ENCODE data around the gene HMGN5. TPM values are rescaled to one million over a fixed set of nuclear protein-coding genes. Genes with fewer than 3 reads are reported as not detected.

The HMGN5 gene
- total and polyA plus RNA-seq, 2 of the 4 experiments (the other 2 are of a cell fraction) = 0.72 to 3.4 TPM

- H3K14ac ChIP-seq (replicated peaks; ENCODE audit: low read depth, low read length) = no peak overlapping the region
- H2BK120ac ChIP-seq (ENCODE audit: low read depth, low read length) = no peak overlapping the region
- H3K56ac ChIP-seq (ENCODE audit: extremely low read depth, insufficient read depth, low read length) = no peak overlapping the region
- CTCF ChIA-PET = no interaction called here
- H3K4me3 ChIP-seq (ENCODE audit: insufficient read depth, low read depth, low read length) = no peak overlapping the region
- H3K23ac ChIP-seq (ENCODE audit: low read depth, low read length) = no peak overlapping the region
- TF ChIP-seq NFE2L2 (IDR thresholded peaks at IDR 0.05; ENCODE audit: low read depth, low read length) (no peak), RFX5 (IDR thresholded peaks at IDR 0.05; ENCODE audit: low read depth, low read length) (no peak), MXI1 (IDR thresholded peaks at IDR 0.05; ENCODE audit: borderline replicate concordance, low read depth, low read length) (no peak), POLR2A (IDR thresholded peaks at IDR 0.05; ENCODE audit: low read depth, low read length) (no peak), RCOR1 (IDR thresholded peaks at IDR 0.05; ENCODE audit: insufficient replicate concordance, low read length) (no peak), RAD21 (IDR thresholded peaks at IDR 0.05; ENCODE audit: low read length) (no peak), MAZ (IDR thresholded peaks at IDR 0.05; ENCODE audit: borderline replicate concordance, low read depth, low read length) (no peak), CHD1 (IDR thresholded peaks at IDR 0.05; ENCODE audit: low read depth, low read length) (no peak), ELK1 (IDR thresholded peaks at IDR 0.05; ENCODE audit: borderline replicate concordance, low read depth, low read length) (no peak), CEBPB (IDR thresholded peaks at IDR 0.05; ENCODE audit: low read depth, low read length) (no peak), USF2 (IDR thresholded peaks at IDR 0.05; ENCODE audit: low read depth, low read length) (no peak), SMC3 (IDR thresholded peaks at IDR 0.05; ENCODE audit: low read depth, low read length) (no peak), FOS (IDR thresholded peaks at IDR 0.05; ENCODE audit: low read depth, low read length) (no peak), MAFK (IDR thresholded peaks at IDR 0.05; ENCODE audit: low read depth, low read length) (no peak), BHLHE40 (IDR thresholded peaks at IDR 0.05; ENCODE audit: low read depth, low read length) (no peak)
- no peak overlapping the region for H3K4me2 ChIP-seq (ENCODE audit: low read depth, low read length)
- no peak overlapping the region for H3K18ac ChIP-seq (ENCODE audit: low read depth, low read length)
- peaks cover 0 to 7% of the 10 kb centered on the region in 2 experiments; a peak in 1 of 4 replicates for H3K79me1 ChIP-seq (ENCODE audit: low read depth in 1 of 2, low read length in 2 of 2)
- intact Hi-C loops (cut with micrococcal nuclease) (no loop called here), in situ Hi-C loops (cut with MboI; ENCODE audit: low sequenced_read_pairs) (no loop called here), dilution Hi-C loops (cut with HindIII; ENCODE audit: low sequenced_read_pairs, unreplicated experiment) (no loop called here)
- BruUV-seq (replicated peaks) = no TSS peak
- POLR2A ChIA-PET (ENCODE audit: unreplicated experiment) = no interaction called here
- no peak overlapping the region for H2AK5ac ChIP-seq (ENCODE audit: low read depth, low read length)
- H2BK15ac ChIP-seq (ENCODE audit: low read depth, low read length) = no peak overlapping the region
- no peak overlapping the region for H4K5ac ChIP-seq (ENCODE audit: low read depth, low read length)
- H3K27ac ChIP-seq (ENCODE audit: insufficient read depth, low read length) = no peak overlapping the region
- H3K27me3 ChIP-seq (ENCODE audit: control insufficient read depth, insufficient read depth, low read length) = no peaks in the 10 kb centered on the region
- no peaks in the 10 kb centered on the region for H3K9me3 ChIP-seq (ENCODE audit: control insufficient read depth, insufficient read depth, low read length)
- no peaks in the 10 kb centered on the region; the same call in 1 of the 2 replicates for H4K20me1 ChIP-seq (ENCODE audit: insufficient read depth, low read length)
- no peaks in the 10 kb centered on the region for H3K36me3 ChIP-seq (ENCODE audit: control insufficient read depth, insufficient read depth, low read length)
- no peak overlapping the region for H3K9ac ChIP-seq (ENCODE audit: low read depth, low read length)
- DNase-seq (no peak), ATAC-seq (ENCODE audit: low read depth) (no peak)
- WGBS, 2 experiments (ENCODE audit: extremely low coverage in 2 of 2, insufficient read length in 1 of 2) = no CpG with 5 or more reads among the region's 2 CpGs
- no peak overlapping the region for H2AK9ac ChIP-seq (replicated peaks; ENCODE audit: low read depth, low read length, poor library complexity)
- H4K91ac ChIP-seq (ENCODE audit: insufficient read depth, low read depth, low read length) = no peak overlapping the region
- H2AFZ ChIP-seq (replicated peaks; ENCODE audit: low read length, poor library complexity) = no peak overlapping the region
- H2BK20ac ChIP-seq (ENCODE audit: low read depth, low read length) = no peak overlapping the region
- H2BK5ac ChIP-seq (ENCODE audit: low read depth, low read length, poor library complexity, severe bottlenecking) = no peak overlapping the region
- no peak overlapping the region for H3K4ac ChIP-seq (ENCODE audit: low read depth, low read length)
- no peak overlapping the region for H4K8ac ChIP-seq (ENCODE audit: low read depth in 2 of 2, low read length in 2 of 2)
- H3K9me1 ChIP-seq (ENCODE audit: insufficient read depth, low read length) = no peaks in the 10 kb centered on the region; the same call in 1 of the 2 replicates
- H3K4me1 ChIP-seq (ENCODE audit: control insufficient read depth, insufficient read depth, low read length) = no peaks in the 10 kb centered on the region
These were observed 28.2 kb upstream of the HMGN5 start for GRCh38 chrX:81229901-81230300.
